Measurements from ENCODE around the gene FXYD3.

Gene FXYD3

DNA sequence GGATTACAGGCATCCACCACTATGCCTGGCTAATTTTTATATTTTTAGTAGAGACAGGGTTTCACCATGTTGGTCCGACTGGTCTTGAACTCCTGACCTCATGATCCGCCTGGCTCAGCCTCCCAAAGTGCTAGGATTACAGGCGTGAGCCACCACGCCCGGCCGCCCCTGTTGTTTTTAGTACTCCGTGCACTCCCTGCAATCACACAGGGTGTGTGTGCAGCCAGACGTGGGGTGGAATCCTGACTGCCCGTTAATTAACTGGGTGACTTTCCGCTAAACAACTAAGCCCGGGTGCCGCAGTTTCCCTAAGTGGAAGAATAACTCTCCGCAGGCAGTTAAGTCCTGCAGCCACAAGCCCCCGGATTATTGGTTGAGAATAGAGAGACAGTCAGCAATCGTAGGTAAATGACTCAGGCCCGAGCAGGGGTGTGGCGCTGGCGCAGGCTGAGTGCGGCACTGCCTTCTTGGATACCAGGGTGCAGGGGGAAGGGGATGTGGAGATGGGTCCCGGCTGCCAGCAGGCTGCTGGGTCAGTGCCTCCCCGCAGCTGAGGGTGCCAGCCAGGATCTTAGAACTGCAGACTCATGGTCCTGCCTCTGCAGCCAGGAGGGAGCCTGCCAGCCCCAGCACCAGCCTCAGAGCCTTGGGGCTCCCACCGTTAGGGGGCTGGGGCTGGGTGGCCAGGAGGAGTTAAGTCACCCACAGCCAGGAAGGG is 6.1 kb upstream of the FXYD3 start:
- Histone ChIP-seq H3K4me1 (ENCODE audit: insufficient read depth, low read length) (peaks cover 4% of the 10 kb centered on the region), H3K27ac (ENCODE audit: low read depth, low read length) (no peak overlapping the region), H3K9me3 (ENCODE audit: low read length) (no peaks in the 10 kb centered on the region), H3K27me3 (ENCODE audit: control insufficient read depth in 1 of 2, insufficient read depth in 2 of 2, low read length in 2 of 2) (peaks cover 0 to 5% of the 10 kb centered on the region in 2 donors), H3K4me3 (ENCODE audit: low read depth in 1 of 2, low read length in 2 of 2) (no peak overlapping the region), H3K9ac (ENCODE audit: low read length) (no peak overlapping the region), H3K36me3 (ENCODE audit: insufficient read depth, low read length) (no peaks in the 10 kb centered on the region)

- Histone ChIP-seq H3K9ac (ENCODE audit: low read length) (no peak overlapping the region), H3K27ac (ENCODE audit: low read depth, low read length) (no peak overlapping the region), H3K27me3 (ENCODE audit: control insufficient read depth in 1 of 2, insufficient read depth in 2 of 2, low read length in 2 of 2) (peaks cover 0 to 5% of the 10 kb centered on the region in 2 donors), H3K9me3 (ENCODE audit: low read length) (no peaks in the 10 kb centered on the region), H3K4me3 (ENCODE audit: low read depth in 1 of 2, low read length in 2 of 2) (no peak overlapping the region), H3K36me3 (ENCODE audit: insufficient read depth, low read length) (no peaks in the 10 kb centered on the region), H3K4me1 (ENCODE audit: insufficient read depth, low read length) (peaks cover 9% of the 10 kb centered on the region)
Observed at GRCh38 chr19:35110974-35111373, 4.6 kb upstream of the FXYD3 start.

DNA sequence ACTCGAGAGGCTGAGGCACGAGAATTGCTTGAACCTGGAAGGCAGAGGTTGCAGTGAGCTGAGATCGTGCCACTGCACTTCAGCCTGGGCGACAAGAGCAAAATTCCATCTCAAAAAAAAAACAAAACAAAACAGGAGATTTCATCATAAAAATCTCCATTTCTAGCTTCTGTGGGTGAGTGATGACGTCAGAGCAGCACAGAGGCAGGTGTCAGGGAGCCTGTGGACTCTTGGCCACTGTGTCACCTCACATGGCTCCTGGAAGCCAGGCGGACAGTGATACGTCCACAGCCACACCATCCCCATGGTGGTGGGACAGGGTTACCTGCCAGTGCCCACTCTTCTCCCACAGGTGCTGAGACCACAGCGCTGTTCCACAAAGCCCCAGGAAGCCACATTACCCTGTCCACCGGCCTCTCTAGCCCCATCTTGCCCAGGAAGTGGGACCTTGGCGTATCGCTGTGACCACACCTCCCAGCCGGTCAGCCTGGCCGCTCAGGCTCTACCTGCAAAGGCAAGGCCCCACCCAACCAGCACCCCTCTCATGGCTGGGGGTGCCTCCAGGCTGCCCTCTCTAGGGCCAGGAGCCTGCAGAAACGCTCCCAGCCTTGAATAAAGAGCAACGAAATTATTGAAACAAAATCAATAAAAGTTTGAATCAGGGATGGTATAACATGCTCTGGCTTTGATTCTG is 2.5 kb upstream of the FXYD3 start:
- H3K9me3 ChIP-seq (ENCODE audit: low read length) = no peaks in the 10 kb centered on the region
- H3K27ac ChIP-seq (ENCODE audit: low read depth, low read length) = no peak overlapping the region
- H3K36me3 ChIP-seq (ENCODE audit: insufficient read depth, low read length) = no peaks in the 10 kb centered on the region
- peaks cover 9% of the 10 kb centered on the region for H3K4me1 ChIP-seq (ENCODE audit: insufficient read depth, low read length)
- no peak overlapping the region for H3K9ac ChIP-seq (ENCODE audit: low read length)
- H3K27me3 ChIP-seq (ENCODE audit: control insufficient read depth in 1 of 2, insufficient read depth in 2 of 2, low read length in 2 of 2) = peaks cover 0 to 5% of the 10 kb centered on the region in 2 donors
- H3K4me3 ChIP-seq (ENCODE audit: low read depth in 1 of 2, low read length in 2 of 2) = no peak overlapping the region

DNA sequence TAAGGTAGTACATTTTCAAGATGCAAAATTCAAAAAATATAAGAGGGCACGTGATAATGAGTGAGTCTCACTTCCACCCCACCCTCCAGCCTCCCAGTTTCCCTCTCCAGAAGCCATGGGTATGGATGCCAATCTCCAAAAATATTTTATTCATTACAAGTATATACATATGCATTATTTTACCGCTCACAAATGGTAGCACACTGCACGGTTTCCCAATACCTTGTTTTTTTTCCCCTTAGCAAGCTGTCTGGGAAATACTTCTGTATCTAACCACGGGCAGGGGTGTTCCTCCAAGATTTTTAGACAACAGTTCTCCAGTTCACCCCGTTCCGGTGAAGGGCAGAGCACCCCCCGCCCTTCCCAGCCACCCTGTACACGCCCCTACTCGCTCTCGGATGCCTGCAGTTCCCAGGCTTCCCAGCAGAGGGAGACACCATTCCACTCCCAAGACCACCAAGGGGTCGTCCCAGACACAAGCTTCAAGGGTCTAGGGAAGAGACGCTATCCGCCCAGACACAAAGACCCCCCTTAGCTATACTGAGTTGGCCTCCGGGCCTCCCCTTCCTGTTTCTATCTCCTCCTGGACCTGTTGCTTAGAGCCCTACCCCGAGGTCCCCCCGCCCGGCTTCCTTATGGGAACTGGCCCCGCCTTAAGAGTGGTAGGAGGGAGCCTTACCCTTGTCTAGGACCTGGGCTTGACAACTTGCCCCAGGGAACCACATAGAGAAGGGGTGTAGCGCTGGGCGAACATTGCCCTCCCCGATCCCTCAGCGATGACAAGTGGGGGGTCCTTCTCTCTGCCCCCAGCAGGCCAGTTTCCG is 1.1 kb upstream of the FXYD3 start:
- no peak overlapping the region for H3K27ac ChIP-seq (ENCODE audit: low read depth, low read length)
- H3K9me3 ChIP-seq (ENCODE audit: low read length) = no peaks in the 10 kb centered on the region
- no peak overlapping the region for H3K9ac ChIP-seq (ENCODE audit: low read length)
- H3K27me3 ChIP-seq (ENCODE audit: control insufficient read depth in 1 of 2, insufficient read depth in 2 of 2, low read length in 2 of 2) = peaks cover 0 to 3% of the 10 kb centered on the region in 2 donors
- peaks cover 9% of the 10 kb centered on the region for H3K4me1 ChIP-seq (ENCODE audit: insufficient read depth, low read length)
- H3K36me3 ChIP-seq (ENCODE audit: insufficient read depth, low read length) = no peaks in the 10 kb centered on the region
- H3K4me3 ChIP-seq (ENCODE audit: low read depth in 1 of 2, low read length in 2 of 2) = peak overlapping the region in 1 of 2 donors; percentile 50

- H3K27me3 ChIP-seq (ENCODE audit: control insufficient read depth in 1 of 2, insufficient read depth in 2 of 2, low read length in 2 of 2) = no peaks in the 10 kb centered on the region
- H3K27ac ChIP-seq (ENCODE audit: low read depth, low read length) = peak overlapping the region; percentile 29
- H3K4me1 ChIP-seq (ENCODE audit: insufficient read depth, low read length) = peaks cover 9% of the 10 kb centered on the region
- H3K4me3 ChIP-seq (ENCODE audit: low read depth in 1 of 2, low read length in 2 of 2) = no peak overlapping the region
- no peak overlapping the region for H3K9ac ChIP-seq (ENCODE audit: low read length)
- H3K36me3 ChIP-seq (ENCODE audit: insufficient read depth, low read length) = no peaks in the 10 kb centered on the region
- H3K9me3 ChIP-seq (ENCODE audit: low read length) = no peaks in the 10 kb centered on the region
Observed at GRCh38 chr19:35116072-35116801, 614 bp downstream of the FXYD3 start.

GRCh38 chr19:35117116-35117515 is 1.5 kb downstream of the FXYD3 start:
- H3K27ac ChIP-seq (ENCODE audit: low read depth, low read length) = no peak overlapping the region
- H3K4me1 ChIP-seq (ENCODE audit: insufficient read depth, low read length) = peaks cover 9% of the 10 kb centered on the region
- no peaks in the 10 kb centered on the region for H3K27me3 ChIP-seq (ENCODE audit: control insufficient read depth in 1 of 2, insufficient read depth in 2 of 2, low read length in 2 of 2)
- H3K9ac ChIP-seq (ENCODE audit: low read length) = no peak overlapping the region
- no peaks in the 10 kb centered on the region for H3K9me3 ChIP-seq (ENCODE audit: low read length)
- H3K36me3 ChIP-seq (ENCODE audit: insufficient read depth, low read length) = no peaks in the 10 kb centered on the region
- no peak overlapping the region for H3K4me3 ChIP-seq (ENCODE audit: low read depth in 1 of 2, low read length in 2 of 2)

DNA sequence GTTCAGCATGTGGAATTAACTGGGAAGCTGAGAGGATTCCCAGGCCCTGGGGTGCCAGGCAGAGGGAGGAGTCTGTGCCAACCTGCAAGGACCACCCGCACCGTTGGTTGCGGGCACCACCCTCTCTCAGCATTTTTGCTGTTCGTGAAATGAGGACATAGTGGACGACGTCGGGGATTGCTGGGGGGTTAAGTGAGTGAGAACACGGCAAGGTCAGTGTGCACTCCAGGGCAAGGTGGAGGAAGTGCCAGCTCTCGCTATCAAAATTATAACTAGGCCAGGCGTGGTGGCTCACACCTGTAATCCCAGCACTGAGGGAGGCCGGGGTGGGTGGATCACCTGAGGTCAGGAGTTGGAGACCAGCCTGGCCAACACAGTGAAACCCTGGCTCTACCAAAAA is 2.2 kb downstream of the FXYD3 start:
- Histone ChIP-seq H3K4me3 (ENCODE audit: low read depth in 1 of 2, low read length in 2 of 2) (no peak overlapping the region), H3K27ac (ENCODE audit: low read depth, low read length) (no peak overlapping the region), H3K36me3 (ENCODE audit: insufficient read depth, low read length) (no peaks in the 10 kb centered on the region), H3K9ac (ENCODE audit: low read length) (no peak overlapping the region), H3K9me3 (ENCODE audit: low read length) (no peaks in the 10 kb centered on the region), H3K4me1 (ENCODE audit: insufficient read depth, low read length) (peaks cover 9% of the 10 kb centered on the region), H3K27me3 (ENCODE audit: control insufficient read depth in 1 of 2, insufficient read depth in 2 of 2, low read length in 2 of 2) (no peaks in the 10 kb centered on the region)

GRCh38 chr19:35118268-35119020 is 2.8 kb downstream of the FXYD3 start:
- Histone ChIP-seq H3K4me1 (ENCODE audit: insufficient read depth, low read length) (peaks cover 9% of the 10 kb centered on the region), H3K36me3 (ENCODE audit: insufficient read depth, low read length) (no peaks in the 10 kb centered on the region), H3K9ac (ENCODE audit: low read length) (no peak overlapping the region), H3K27ac (ENCODE audit: low read depth, low read length) (no peak overlapping the region), H3K9me3 (ENCODE audit: low read length) (no peaks in the 10 kb centered on the region), H3K4me3 (ENCODE audit: low read depth in 1 of 2, low read length in 2 of 2) (no peak overlapping the region), H3K27me3 (ENCODE audit: control insufficient read depth in 1 of 2, insufficient read depth in 2 of 2, low read length in 2 of 2) (no peaks in the 10 kb centered on the region)

- Histone ChIP-seq H3K4me3 (ENCODE audit: low read depth in 1 of 2, low read length in 2 of 2) (no peak overlapping the region), H3K9me3 (ENCODE audit: low read length) (no peaks in the 10 kb centered on the region), H3K36me3 (ENCODE audit: insufficient read depth, low read length) (no peaks in the 10 kb centered on the region), H3K27ac (ENCODE audit: low read depth, low read length) (no peak overlapping the region), H3K9ac (ENCODE audit: low read length) (no peak overlapping the region), H3K4me1 (ENCODE audit: insufficient read depth, low read length) (peaks cover 9% of the 10 kb centered on the region), H3K27me3 (ENCODE audit: control insufficient read depth in 1 of 2, insufficient read depth in 2 of 2, low read length in 2 of 2) (no peaks in the 10 kb centered on the region)
Observed at GRCh38 chr19:35119091-35119490, 3.5 kb downstream of the FXYD3 start.

DNA sequence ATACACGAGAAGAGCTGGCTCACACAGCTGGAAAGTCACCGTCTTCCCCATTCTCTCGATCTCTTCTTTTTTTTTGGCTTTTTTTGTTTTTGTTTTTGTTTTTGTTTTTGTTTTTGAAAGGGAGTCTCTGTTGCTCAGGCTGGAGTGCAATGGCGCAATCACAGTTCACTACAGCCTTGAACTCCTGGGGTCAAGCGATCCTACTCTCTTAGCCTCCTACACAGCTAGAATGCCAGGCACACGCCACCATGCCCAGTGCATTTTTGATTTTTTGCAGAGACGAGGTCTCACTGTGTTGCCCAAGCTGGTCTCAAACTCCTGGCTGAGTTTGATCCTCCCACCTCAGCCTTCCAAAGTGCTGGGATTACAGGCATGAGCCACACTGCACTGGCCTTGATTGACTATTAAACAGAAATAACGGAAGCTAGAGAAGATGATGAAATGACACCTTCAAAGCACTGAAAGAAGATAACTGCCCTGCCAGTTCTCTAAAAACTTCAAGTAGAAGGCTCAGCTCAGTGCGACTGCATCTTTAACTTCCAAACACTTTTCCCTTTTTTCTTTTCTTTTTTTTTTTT is 4.0 kb downstream of the FXYD3 start:
- peaks cover 6% of the 10 kb centered on the region for H3K4me1 ChIP-seq (ENCODE audit: insufficient read depth, low read length)

More for the DNA sequence above, 4.0 kb downstream of the FXYD3 start:
- Histone ChIP-seq H3K9ac (ENCODE audit: low read length) (no peak overlapping the region), H3K36me3 (ENCODE audit: insufficient read depth, low read length) (no peaks in the 10 kb centered on the region), H3K27me3 (ENCODE audit: control insufficient read depth in 1 of 2, insufficient read depth in 2 of 2, low read length in 2 of 2) (no peaks in the 10 kb centered on the region), H3K27ac (ENCODE audit: low read depth, low read length) (no peak overlapping the region), H3K9me3 (ENCODE audit: low read length) (no peaks in the 10 kb centered on the region), H3K4me3 (ENCODE audit: low read depth in 1 of 2, low read length in 2 of 2) (no peak overlapping the region)

Data from muscle layer of colon (tissue), 2 donors.